IPS DF 6.9 (cell line): ENCODE measurements around the gene JMJD6.

ENCODE experiments used
- DNase-seq: peaks from one replicate; pipeline ENCODE4 v3.0.0-alpha.2; 2013; ENCODE audit warnings: low read depth, low spot score
- H3K27ac ChIP-seq: one replicate; pipeline ENCODE4 v1.5.1; 2013; ENCODE audit warnings: low read length, control low read depth
- H3K27me3 ChIP-seq: 2 replicates; pipeline ENCODE4 v1.6.1; 2013; ENCODE audit warnings: mild to moderate bottlenecking, low read length; ENCODE audit not compliant: control insufficient read depth, insufficient read depth
- H3K36me3 ChIP-seq: 2 replicates; pipeline ENCODE4 v1.6.1; 2013; ENCODE audit warnings: low read length; ENCODE audit not compliant: control insufficient read depth, insufficient read depth
- H3K4me1 ChIP-seq: 2 replicates; pipeline ENCODE4 v1.6.1; 2013; ENCODE audit warnings: low read length; ENCODE audit not compliant: control insufficient read depth, insufficient read depth
- H3K4me3 ChIP-seq: 2 replicates; pipeline ENCODE4 v1.5.1; 2013; ENCODE audit warnings: mild to moderate bottlenecking, low read length
- H3K9me3 ChIP-seq: 2 replicates; pipeline ENCODE4 v1.6.1; 2013; ENCODE audit warnings: low read length, inconsistent platforms; ENCODE audit not compliant: control insufficient read depth, insufficient read depth
- WGBS: extraction: QIAGEN DNeasy Blood & Tissue Kit; methylation state at CpG from one replicate; pipeline ENCODE4 v1.1.7; 2013; ENCODE audit warnings: mixed read lengths, missing lambda C conversion rate; ENCODE audit not compliant: insufficient read length, insufficient coverage; 5-methylcytosine and 5-hydroxymethylcytosine counted together

The JMJD6 gene

GRCh38 chr17:76686538-76687297 lies 39.7 kb downstream of the JMJD6 start:
- H3K4me3 ChIP-seq = no peak overlapping the region
- H3K9me3 ChIP-seq = no peaks in the 10 kb centered on the region
- no peak overlapping the region for H3K27ac ChIP-seq
- no CpG with 5 or more reads among the region's 15 CpGs for WGBS
- H3K27me3 ChIP-seq = no peaks in the 10 kb centered on the region
- peaks cover 7% of the 10 kb centered on the region for H3K4me1 ChIP-seq
- no peaks in the 10 kb centered on the region for H3K36me3 ChIP-seq
- no peak for DNase-seq

GRCh38 chr17:76685846-76686245 lies 40.6 kb downstream of the JMJD6 start:
- no peaks in the 10 kb centered on the region for H3K9me3 ChIP-seq
- no peaks in the 10 kb centered on the region for H3K27me3 ChIP-seq
- no peak overlapping the region for H3K4me3 ChIP-seq
- H3K4me1 ChIP-seq = peaks cover 11% of the 10 kb centered on the region
- WGBS = no CpG with 5 or more reads among the region's 8 CpGs
- H3K36me3 ChIP-seq = no peaks in the 10 kb centered on the region
- no peak overlapping the region for H3K27ac ChIP-seq
- no peak for DNase-seq

GRCh38 chr17:76685366-76685765 lies 41.0 kb downstream of the JMJD6 start:
- WGBS = no CpG with 5 or more reads among the region's 12 CpGs
- H3K27ac ChIP-seq = no peak overlapping the region
- no peaks in the 10 kb centered on the region for H3K27me3 ChIP-seq
- H3K4me1 ChIP-seq = peaks cover 11% of the 10 kb centered on the region
- H3K9me3 ChIP-seq = no peaks in the 10 kb centered on the region
- H3K36me3 ChIP-seq = no peaks in the 10 kb centered on the region
- DNase-seq = no peak
- no peak overlapping the region for H3K4me3 ChIP-seq

GRCh38 chr17:76684756-76685155 lies 41.6 kb downstream of the JMJD6 start:
- no peak overlapping the region for H3K27ac ChIP-seq
- H3K36me3 ChIP-seq = no peaks in the 10 kb centered on the region
- DNase-seq = no peak
- no peak overlapping the region for H3K4me3 ChIP-seq
- no peaks in the 10 kb centered on the region for H3K9me3 ChIP-seq
- no CpG with 5 or more reads among the region's 7 CpGs for WGBS
- H3K27me3 ChIP-seq = no peaks in the 10 kb centered on the region
- peaks cover 11% of the 10 kb centered on the region for H3K4me1 ChIP-seq

- no peaks in the 10 kb centered on the region for H3K9me3 ChIP-seq
- H3K27me3 ChIP-seq = no peaks in the 10 kb centered on the region
- H3K27ac ChIP-seq = no peak overlapping the region
- no peak for DNase-seq
- H3K4me1 ChIP-seq = peaks cover 11% of the 10 kb centered on the region
- WGBS = no CpG with 5 or more reads among the region's 25 CpGs
- no peak overlapping the region for H3K4me3 ChIP-seq
- no peaks in the 10 kb centered on the region for H3K36me3 ChIP-seq
These were observed 42.3 kb downstream of the JMJD6 start for GRCh38 chr17:76683921-76684745.

- no peaks in the 10 kb centered on the region for H3K36me3 ChIP-seq
- H3K9me3 ChIP-seq = no peaks in the 10 kb centered on the region
- DNase-seq = no peak
- no peaks in the 10 kb centered on the region for H3K27me3 ChIP-seq
- no peak overlapping the region for H3K27ac ChIP-seq
- H3K4me3 ChIP-seq = no peak overlapping the region
- WGBS = no CpG with 5 or more reads among the region's 18 CpGs
- peaks cover 7% of the 10 kb centered on the region for H3K4me1 ChIP-seq
These were observed 43.2 kb downstream of the JMJD6 start for GRCh38 chr17:76683011-76683755.

- no peaks in the 10 kb centered on the region for H3K27me3 ChIP-seq
- H3K9me3 ChIP-seq = no peaks in the 10 kb centered on the region
- H3K27ac ChIP-seq = no peak overlapping the region
- no peaks in the 10 kb centered on the region for H3K36me3 ChIP-seq
- no peak overlapping the region for H3K4me3 ChIP-seq
- H3K4me1 ChIP-seq = peaks cover 6% of the 10 kb centered on the region
- DNase-seq = no peak
- WGBS = no CpG with 5 or more reads among the region's 12 CpGs
These were observed 44.1 kb downstream of the JMJD6 start for GRCh38 chr17:76682296-76682695.

- DNase-seq = no peak
- Histone ChIP-seq H3K27me3 (no peaks in the 10 kb centered on the region), H3K9me3 (no peaks in the 10 kb centered on the region), H3K36me3 (no peaks in the 10 kb centered on the region), H3K27ac (no peak overlapping the region), H3K4me3 (no peak overlapping the region), H3K4me1 (peaks cover 6% of the 10 kb centered on the region)
- no CpG with 5 or more reads among the region's 16 CpGs for WGBS
These were observed 44.9 kb downstream of the JMJD6 start for GRCh38 chr17:76681222-76682137.

GRCh38 chr17:76679239-76679638 lies 47.2 kb downstream of the JMJD6 start:
- Histone ChIP-seq H3K27ac (no peak overlapping the region), H3K4me3 (no peak overlapping the region)

More at GRCh38 chr17:76679239-76679638, 47.2 kb downstream of the JMJD6 start:
- Histone ChIP-seq H3K36me3 (no peaks in the 10 kb centered on the region), H3K4me1 (peaks cover 6% of the 10 kb centered on the region), H3K9me3 (no peaks in the 10 kb centered on the region), H3K27me3 (no peaks in the 10 kb centered on the region)
- no CpG with 5 or more reads among the region's 1 CpG for WGBS
- DNase-seq = no peak
